Ishikawa (cell line): Measurements from ENCODE around the gene CAPZB.

Experiments used
- CEBPB ChIP-seq: IDR thresholded peaks from 2 replicates; pipeline ENCODE4 v1.6.1; 2012
- CREB1 ChIP-seq: IDR thresholded peaks from 2 replicates; pipeline ENCODE4 v1.6.1; 2012; ENCODE audit warnings: low read depth
- EGR1 ChIP-seq: IDR thresholded peaks from 2 replicates; pipeline ENCODE4 v1.6.1; 2012
- EP300 ChIP-seq: IDR thresholded peaks from 2 replicates; pipeline ENCODE4 v1.6.1; 2012; ENCODE audit warnings: borderline replicate concordance
- FOXM1 ChIP-seq: IDR thresholded peaks from 2 replicates; pipeline ENCODE4 v1.6.1; 2012; ENCODE audit warnings: low read depth, borderline replicate concordance
- MAX ChIP-seq: IDR thresholded peaks from 2 replicates; pipeline ENCODE4 v1.6.1; 2012
- NFIC ChIP-seq: IDR thresholded peaks from 2 replicates; pipeline ENCODE4 v1.6.1; 2012
- RAD21 ChIP-seq: IDR thresholded peaks from 2 replicates; pipeline ENCODE4 v1.6.1; 2012; ENCODE audit warnings: low read depth
- TAF1 ChIP-seq: IDR thresholded peaks from 2 replicates; pipeline ENCODE4 v1.6.1; 2012; ENCODE audit warnings: low read depth, mild to moderate bottlenecking
- TCF12 ChIP-seq: IDR thresholded peaks from 2 replicates; pipeline ENCODE4 v1.6.1; 2012; ENCODE audit warnings: low read depth
- TEAD4 ChIP-seq: IDR thresholded peaks from 2 replicates; pipeline ENCODE4 v1.6.1; 2012
- YY1 ChIP-seq: IDR thresholded peaks from 2 replicates; pipeline ENCODE4 v1.6.1; 2012; ENCODE audit warnings: low read depth
- ZBTB7A ChIP-seq: IDR thresholded peaks from 2 replicates; pipeline ENCODE4 v1.6.1; 2012; ENCODE audit warnings: low read depth
- TF ChIP-seq, protein P1 (sequence below): IDR thresholded peaks from 2 replicates; pipeline ENCODE4 v1.6.1; 2012
- TF ChIP-seq, protein P2 (sequence below): IDR thresholded peaks from 2 replicates; pipeline ENCODE4 v1.6.1; 2012; ENCODE audit warnings: low read depth, mild to moderate bottlenecking

CAPZB gene

DNA sequence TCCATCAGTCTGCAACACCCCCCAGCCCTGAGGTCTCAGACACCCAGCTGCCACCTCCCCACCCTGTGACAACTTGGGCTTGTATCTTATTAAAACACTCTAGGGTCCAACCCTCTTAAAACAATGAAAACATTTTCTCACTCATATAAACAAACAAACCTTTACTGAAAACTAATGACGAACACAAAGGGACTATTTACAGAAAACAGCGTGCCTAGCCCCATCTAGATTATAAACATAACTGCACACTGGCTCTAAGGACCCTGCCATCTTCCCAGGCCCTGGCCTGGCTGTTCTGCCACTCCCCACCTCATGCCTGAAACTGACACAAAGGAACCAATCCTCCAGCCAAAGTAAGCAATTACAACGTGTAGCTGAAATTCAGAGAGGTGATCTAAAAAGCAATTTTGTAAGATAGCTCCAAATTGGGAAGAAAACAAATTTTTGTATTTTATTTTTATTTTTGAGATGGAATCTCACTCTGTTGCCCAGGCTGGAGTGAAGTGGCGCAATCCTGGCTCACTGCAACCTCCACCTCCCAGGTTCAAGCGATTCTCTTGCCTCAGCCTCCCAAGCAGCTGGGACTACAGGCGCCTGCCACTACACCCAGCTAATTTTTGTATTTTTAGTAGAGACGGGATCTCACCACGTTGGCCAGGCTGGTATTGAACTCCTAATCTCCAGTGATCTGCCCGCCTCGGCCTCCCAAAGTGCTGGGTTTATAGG lies 40.9 kb downstream of the CAPZB start:
- TF ChIP-seq TEAD4 (no peak), YY1 (no peak), EGR1 (no peak), NFIC (no peak), FOXM1 (no peak), TAF1 (no peak), CEBPB (no peak), TCF12 (no peak), EP300 (no peak), MAX (no peak), CREB1 (no peak), RAD21 (no peak), ZBTB7A (no peak)
- TF ChIP-seq, protein P1, sequence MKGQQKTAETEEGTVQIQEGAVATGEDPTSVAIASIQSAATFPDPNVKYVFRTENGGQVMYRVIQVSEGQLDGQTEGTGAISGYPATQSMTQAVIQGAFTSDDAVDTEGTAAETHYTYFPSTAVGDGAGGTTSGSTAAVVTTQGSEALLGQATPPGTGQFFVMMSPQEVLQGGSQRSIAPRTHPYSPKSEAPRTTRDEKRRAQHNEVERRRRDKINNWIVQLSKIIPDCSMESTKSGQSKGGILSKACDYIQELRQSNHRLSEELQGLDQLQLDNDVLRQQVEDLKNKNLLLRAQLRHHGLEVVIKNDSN: no peak

- TF ChIP-seq NFIC (no peak), TAF1 (no peak), CEBPB (no peak), RAD21 (no peak), MAX (no peak), TEAD4 (no peak), EGR1 (no peak), CREB1 (no peak), YY1 (no peak), TCF12 (no peak), FOXM1 (no peak), EP300 (no peak), ZBTB7A (no peak)
- TF ChIP-seq, protein P1: no peak
- TF ChIP-seq, protein P2, sequence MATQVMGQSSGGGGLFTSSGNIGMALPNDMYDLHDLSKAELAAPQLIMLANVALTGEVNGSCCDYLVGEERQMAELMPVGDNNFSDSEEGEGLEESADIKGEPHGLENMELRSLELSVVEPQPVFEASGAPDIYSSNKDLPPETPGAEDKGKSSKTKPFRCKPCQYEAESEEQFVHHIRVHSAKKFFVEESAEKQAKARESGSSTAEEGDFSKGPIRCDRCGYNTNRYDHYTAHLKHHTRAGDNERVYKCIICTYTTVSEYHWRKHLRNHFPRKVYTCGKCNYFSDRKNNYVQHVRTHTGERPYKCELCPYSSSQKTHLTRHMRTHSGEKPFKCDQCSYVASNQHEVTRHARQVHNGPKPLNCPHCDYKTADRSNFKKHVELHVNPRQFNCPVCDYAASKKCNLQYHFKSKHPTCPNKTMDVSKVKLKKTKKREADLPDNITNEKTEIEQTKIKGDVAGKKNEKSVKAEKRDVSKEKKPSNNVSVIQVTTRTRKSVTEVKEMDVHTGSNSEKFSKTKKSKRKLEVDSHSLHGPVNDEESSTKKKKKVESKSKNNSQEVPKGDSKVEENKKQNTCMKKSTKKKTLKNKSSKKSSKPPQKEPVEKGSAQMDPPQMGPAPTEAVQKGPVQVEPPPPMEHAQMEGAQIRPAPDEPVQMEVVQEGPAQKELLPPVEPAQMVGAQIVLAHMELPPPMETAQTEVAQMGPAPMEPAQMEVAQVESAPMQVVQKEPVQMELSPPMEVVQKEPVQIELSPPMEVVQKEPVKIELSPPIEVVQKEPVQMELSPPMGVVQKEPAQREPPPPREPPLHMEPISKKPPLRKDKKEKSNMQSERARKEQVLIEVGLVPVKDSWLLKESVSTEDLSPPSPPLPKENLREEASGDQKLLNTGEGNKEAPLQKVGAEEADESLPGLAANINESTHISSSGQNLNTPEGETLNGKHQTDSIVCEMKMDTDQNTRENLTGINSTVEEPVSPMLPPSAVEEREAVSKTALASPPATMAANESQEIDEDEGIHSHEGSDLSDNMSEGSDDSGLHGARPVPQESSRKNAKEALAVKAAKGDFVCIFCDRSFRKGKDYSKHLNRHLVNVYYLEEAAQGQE: no peak
These were observed 42.0 kb downstream of the CAPZB start for GRCh38 chr1:19443326-19443725.

GRCh38 chr1:19442154-19443096 lies 42.9 kb downstream of the CAPZB start:
- TF ChIP-seq TAF1 (no peak), FOXM1 (no peak)

DNA sequence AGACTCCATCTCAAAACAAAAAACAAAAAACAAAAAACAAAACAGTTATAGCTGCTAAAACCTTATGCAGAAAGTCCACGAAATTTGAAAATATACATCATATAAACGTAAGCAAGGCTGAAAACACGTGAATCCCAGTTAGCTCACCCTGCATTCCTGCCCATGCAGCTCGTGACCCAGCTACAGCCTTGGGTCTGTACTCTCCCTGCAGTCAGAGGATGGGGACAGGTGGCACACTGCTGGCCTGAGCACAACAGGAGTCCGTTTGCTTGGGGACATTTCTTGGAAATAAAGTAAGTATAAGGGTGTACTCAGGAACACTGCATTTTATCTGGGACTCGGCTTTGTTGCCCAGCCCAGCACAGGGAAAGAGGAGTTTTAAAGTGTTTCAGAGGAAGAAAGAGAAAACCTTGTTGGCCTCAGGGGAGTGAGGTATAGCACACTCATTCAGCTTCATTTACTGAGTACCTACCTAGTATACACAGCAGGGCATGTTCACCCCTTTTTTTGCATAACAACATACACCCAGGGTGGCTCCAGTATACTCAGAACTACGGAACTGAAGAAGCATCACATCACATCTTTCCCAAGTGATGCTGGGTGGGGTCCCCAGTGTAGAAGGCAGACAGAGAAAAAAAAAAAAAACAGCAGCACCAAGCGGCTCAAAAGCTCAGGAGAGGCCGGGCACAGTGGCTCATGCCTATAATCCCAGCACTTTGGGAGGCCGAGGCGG lies 44.1 kb downstream of the CAPZB start:
- TF ChIP-seq EP300 (no peak), CEBPB (no peak), MAX (no peak), TCF12 (no peak), TAF1 (no peak), EGR1 (no peak), ZBTB7A (no peak), FOXM1 (no peak), TEAD4 (no peak), NFIC (no peak), CREB1 (no peak), YY1 (no peak), RAD21 (no peak)
- TF ChIP-seq, protein P2: no peak
- TF ChIP-seq, protein P1: no peak
